Endometrial microvascular endothelial cells (primary cell): ENCODE measurements around the gene ZAR1. TPM values are rescaled to one million over a fixed set of nuclear protein-coding genes. Genes with fewer than 3 reads are reported as not detected.

Experiments used
- in situ Hi-C: cut with HindIII; loops from 2 replicates; pipeline ENCODE4 v1.10.0; 2017; ENCODE audit warnings: low sequenced_read_pairs, low pct_unique_long_range_greater_than_20kb; ENCODE audit errors: inconsistent ontology term
- total RNA-seq: library from RNA; depleted of rRNA; stranded (reverse); fragments of >200 nt; gene quantifications from one replicate; pipeline ENCODE4 v1.2.3, GENCODE V29; 2015; ENCODE audit errors: inconsistent ontology term

The ZAR1 gene
- total RNA-seq, 1 donor from 2014 or later = not detected

- in situ Hi-C loops = no loop called here
These were observed 5.4 kb upstream of the ZAR1 start for GRCh38 chr4:48484494-48485168.

- in situ Hi-C loops = no loop called here
These were observed 405 bp upstream of the ZAR1 start for GRCh38 chr4:48489683-48490011.

- in situ Hi-C loops = no loop called here
These were observed 845 bp downstream of the ZAR1 start for GRCh38 chr4:48490680-48491513.

GRCh38 chr4:48491514-48492176, 1.6 kb downstream of the ZAR1 start:
- in situ Hi-C loops = no loop called here

GRCh38 chr4:48493452-48494100, 3.5 kb downstream of the ZAR1 start:
- in situ Hi-C loops = no loop called here

- in situ Hi-C loops = no loop called here
These were observed 5.9 kb downstream of the ZAR1 start for GRCh38 chr4:48495941-48496340.

GRCh38 chr4:48498895-48499294, 8.8 kb downstream of the ZAR1 start:
- in situ Hi-C loops = no loop called here

GRCh38 chr4:48499551-48500066, 9.6 kb downstream of the ZAR1 start:
- in situ Hi-C loops = no loop called here

- in situ Hi-C loops = no loop called here
These were observed 13.4 kb downstream of the ZAR1 start for GRCh38 chr4:48503233-48504025.

GRCh38 chr4:48504026-48504330, 13.9 kb downstream of the ZAR1 start:
- in situ Hi-C loops = no loop called here

GRCh38 chr4:48504352-48504751, 14.3 kb downstream of the ZAR1 start:
- in situ Hi-C loops = no loop called here

GRCh38 chr4:48506716-48507115, 16.7 kb downstream of the ZAR1 start:
- in situ Hi-C loops = no loop called here

- in situ Hi-C loops = no loop called here
These were observed 19.5 kb downstream of the ZAR1 start for GRCh38 chr4:48509543-48509942.

GRCh38 chr4:48518143-48518542, 28.1 kb downstream of the ZAR1 start:
- in situ Hi-C loops = no loop called here

GRCh38 chr4:48526406-48526805, 36.4 kb downstream of the ZAR1 start:
- in situ Hi-C loops = no loop called here

GRCh38 chr4:48538358-48538757, 48.3 kb downstream of the ZAR1 start:
- in situ Hi-C loops = no loop called here

GRCh38 chr4:48539597-48539996, 49.5 kb downstream of the ZAR1 start:
- in situ Hi-C loops = no loop called here

GRCh38 chr4:48542888-48543287, 52.8 kb downstream of the ZAR1 start:
- in situ Hi-C loops = no loop called here

GRCh38 chr4:48543796-48544195, 53.7 kb downstream of the ZAR1 start:
- in situ Hi-C loops = no loop called here
